AML-193 (cell line): ENCODE measurements around the gene CDK1.

Source experiments
- DNase-seq, 2 experiments: peaks; one replicate each; lab custom pipeline; 2025; lab: John Stamatoyannopoulos, UW

CDK1 gene

DNA sequence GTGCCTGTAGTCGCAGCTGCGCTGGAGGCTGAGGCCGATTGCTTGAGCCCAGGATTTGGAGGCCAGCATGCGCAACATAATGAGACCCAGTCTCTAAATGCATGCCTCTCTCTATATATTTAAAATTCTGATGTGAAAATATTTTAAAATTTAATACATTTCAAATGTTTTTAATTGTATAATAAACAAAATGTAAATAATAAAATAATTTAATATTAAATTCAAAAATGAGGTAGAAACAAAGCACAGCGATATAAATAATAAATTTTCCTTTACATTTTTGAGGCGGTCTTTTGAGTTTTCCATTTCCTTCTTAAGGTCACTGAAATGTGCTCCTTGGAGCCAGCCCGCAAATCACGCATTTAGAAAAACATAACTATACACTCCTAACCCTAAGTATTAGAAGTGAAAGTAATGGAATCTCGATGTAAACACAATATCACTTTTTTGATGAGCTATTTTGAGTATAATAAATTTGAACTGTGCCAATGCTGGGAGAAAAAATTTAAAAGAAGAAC is 523 bp upstream of the CDK1 start:
- no peak for DNase-seq

GRCh38 chr10:60778971-60779796 is 906 bp downstream of the CDK1 start:
- peak in 1 of 2 experiments; percentile 14 for DNase-seq

- DNase-seq: no peak
These were observed 3.4 kb downstream of the CDK1 start for GRCh38 chr10:60781661-60782060.

DNA sequence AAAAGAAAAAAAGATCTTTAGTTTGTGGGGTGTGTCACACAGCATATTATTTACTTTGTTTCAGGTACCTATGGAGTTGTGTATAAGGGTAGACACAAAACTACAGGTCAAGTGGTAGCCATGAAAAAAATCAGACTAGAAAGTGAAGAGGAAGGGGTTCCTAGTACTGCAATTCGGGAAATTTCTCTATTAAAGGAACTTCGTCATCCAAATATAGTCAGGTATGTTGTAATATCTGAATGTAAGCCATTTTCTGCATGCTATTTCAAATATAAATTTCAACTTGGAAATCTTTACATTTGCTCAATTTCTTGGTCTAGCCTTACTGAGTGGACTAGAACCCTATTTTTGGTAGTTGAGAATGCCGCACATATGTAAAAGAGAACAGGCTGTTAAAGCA is 6.4 kb downstream of the CDK1 start:
- no peak for DNase-seq

GRCh38 chr10:60788544-60788943 is 10.3 kb downstream of the CDK1 start:
- DNase-seq: no peak

- DNase-seq: no peak
These were observed 11.1 kb downstream of the CDK1 start for GRCh38 chr10:60789340-60789739.

- DNase-seq: no peak
These were observed 16.7 kb downstream of the CDK1 start for GRCh38 chr10:60794953-60795352.

GRCh38 chr10:60795465-60796202 is 17.4 kb downstream of the CDK1 start:
- DNase-seq: no peak

DNA sequence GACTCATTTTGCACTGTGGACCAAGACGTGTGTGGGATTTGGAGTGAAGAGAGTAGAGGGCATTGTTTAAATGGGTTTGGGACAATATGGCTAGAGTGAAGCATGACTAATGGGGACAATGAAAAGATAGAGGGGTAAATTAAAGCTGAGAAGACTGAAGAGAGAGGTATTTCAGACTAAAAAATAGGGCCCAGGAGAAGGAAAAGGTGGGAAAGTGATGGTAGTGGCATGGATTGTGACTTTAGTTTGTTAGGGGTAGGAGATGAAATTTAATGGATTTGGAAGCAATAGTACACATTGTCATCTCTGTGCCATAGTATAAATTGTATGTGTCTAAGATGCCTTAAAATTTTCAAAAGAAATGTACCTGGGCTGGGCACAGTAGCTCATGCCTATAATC is 18.2 kb downstream of the CDK1 start:
- no peak for DNase-seq

GRCh38 chr10:60797200-60797599 is 18.9 kb downstream of the CDK1 start:
- DNase-seq: no peak

- no peak for DNase-seq
These were observed 19.8 kb downstream of the CDK1 start for GRCh38 chr10:60798031-60798430.

DNA sequence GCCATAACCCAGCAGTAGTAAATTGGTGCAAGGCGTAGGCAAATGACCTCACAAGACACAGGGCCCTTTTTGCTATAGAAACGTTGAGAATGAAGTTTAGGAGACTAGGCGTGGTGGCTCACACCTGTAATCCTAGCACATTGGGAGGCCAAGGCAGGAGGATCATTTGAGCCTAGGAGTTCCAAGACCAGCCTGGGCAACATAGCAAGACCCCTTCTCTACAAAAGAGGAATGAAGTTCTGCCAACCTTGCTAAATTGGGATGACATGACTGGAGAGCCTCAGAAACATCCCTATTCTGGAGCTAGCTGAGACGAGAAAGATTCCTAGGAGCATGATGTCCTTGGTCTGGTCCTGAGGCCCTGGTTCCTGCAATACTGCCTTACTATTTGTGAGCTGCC is 20.6 kb downstream of the CDK1 start:
- DNase-seq: no peak

- no peak for DNase-seq
These were observed 21.8 kb downstream of the CDK1 start for GRCh38 chr10:60799971-60800650.

GRCh38 chr10:60800918-60801317 is 22.6 kb downstream of the CDK1 start:
- DNase-seq: no peak

GRCh38 chr10:60801522-60801921 is 23.2 kb downstream of the CDK1 start:
- no peak for DNase-seq

DNA sequence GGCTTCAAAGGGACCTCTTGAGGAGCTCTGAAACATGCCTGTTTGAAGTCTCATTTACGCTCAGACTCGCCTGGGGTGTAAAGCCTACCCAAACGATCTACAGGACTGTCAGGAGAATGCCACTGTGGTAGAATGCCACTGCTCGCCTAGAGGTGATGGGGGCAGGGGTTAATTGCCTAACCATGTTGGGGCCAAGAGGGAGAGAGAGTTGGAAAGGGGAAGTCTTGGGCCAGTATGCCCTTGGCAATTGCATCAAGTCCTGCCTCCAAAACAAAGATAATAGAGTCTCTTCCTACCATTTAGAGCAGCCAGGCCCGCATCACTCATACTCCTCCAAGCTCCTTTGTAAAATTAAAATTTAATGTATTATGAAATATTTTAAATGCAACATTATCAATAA is 25.2 kb downstream of the CDK1 start:
- DNase-seq: peak; percentile 64 to 66

- DNase-seq: no peak
These were observed 25.6 kb downstream of the CDK1 start for GRCh38 chr10:60803865-60804264.

DNA sequence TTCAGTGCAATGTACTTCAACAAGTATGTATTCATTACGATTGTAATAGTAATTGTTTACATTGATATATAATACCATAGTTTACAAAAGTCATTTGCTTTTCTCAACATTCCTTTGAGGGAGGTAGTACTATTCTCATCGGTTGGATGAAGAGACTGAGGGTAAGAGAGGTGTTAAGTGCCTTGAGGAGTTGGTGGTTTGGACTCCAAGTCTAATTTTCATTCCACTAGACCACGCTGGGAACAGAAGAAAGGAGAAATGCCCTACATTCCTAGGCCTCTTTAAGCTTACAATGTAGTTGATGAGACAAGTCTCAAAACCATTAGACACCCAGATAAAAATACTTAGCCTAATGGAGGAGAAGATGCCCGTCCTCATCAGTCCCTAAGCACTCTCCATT is 28.6 kb downstream of the CDK1 start:
- no peak for DNase-seq

DNA sequence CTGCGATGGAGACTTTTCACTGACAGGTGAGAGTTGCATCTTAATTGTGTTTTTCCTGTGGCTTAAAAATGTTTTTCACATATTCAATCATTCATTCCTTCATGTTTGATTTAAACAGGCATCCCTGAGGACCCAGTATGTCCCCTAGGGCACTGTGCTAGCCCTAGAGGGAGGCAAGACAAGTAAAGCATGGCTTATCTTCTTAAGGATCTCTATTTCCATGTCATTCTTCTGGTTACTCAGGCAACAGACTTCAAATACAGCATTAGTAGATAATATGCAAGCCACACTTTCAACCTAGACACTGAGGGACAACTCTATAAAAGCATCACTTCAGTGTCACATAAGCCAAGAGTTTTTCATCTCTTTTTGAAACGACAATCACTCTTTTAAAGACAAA is 29.2 kb downstream of the CDK1 start:
- no peak for DNase-seq

GRCh38 chr10:60808036-60808435 is 29.8 kb downstream of the CDK1 start:
- no peak for DNase-seq

- peak; percentile 69 to 77 for DNase-seq
These were observed 30.9 kb downstream of the CDK1 start for GRCh38 chr10:60809157-60809556.

- DNase-seq: no peak
These were observed 32.3 kb downstream of the CDK1 start for GRCh38 chr10:60810437-60811182.
